ENCODE measurements around the gene NHLRC4.

The NHLRC4 gene

GRCh38 chr16:565419-566330, 1.1 kb upstream of the NHLRC4 start:
- DNase-seq (ENCODE audit: low read depth): no peak

- no peak for DNase-seq (ENCODE audit: low read depth)
These were observed 810 bp downstream of the NHLRC4 start for GRCh38 chr16:567373-568256.

GRCh38 chr16:568401-569258, 1.8 kb downstream of the NHLRC4 start:
- no peak for DNase-seq (ENCODE audit: low read depth)

GRCh38 chr16:569445-570254, 2.8 kb downstream of the NHLRC4 start, which contains the start of gene PIGQ:
Gene PIGQ (plus strand): TSS chr16:569968. CDS start chr16:574075, 4,107 bp downstream.
- no peak for DNase-seq (ENCODE audit: low read depth)

GRCh38 chr16:572865-573650, 6.3 kb downstream of the NHLRC4 start:
- DNase-seq (ENCODE audit: low read depth): no peak

GRCh38 chr16:574021-574760, 7.4 kb downstream of the NHLRC4 start:
- DNase-seq (ENCODE audit: low read depth): no peak

GRCh38 chr16:575354-576196, 8.8 kb downstream of the NHLRC4 start:
- no peak for DNase-seq (ENCODE audit: low read depth)

- no peak for DNase-seq (ENCODE audit: low read depth)
These were observed 9.5 kb downstream of the NHLRC4 start for GRCh38 chr16:576197-576822.

- no peak for DNase-seq (ENCODE audit: low read depth)
These were observed 10.0 kb downstream of the NHLRC4 start for GRCh38 chr16:576823-577201.

- no peak for DNase-seq (ENCODE audit: low read depth)
These were observed 11.0 kb downstream of the NHLRC4 start for GRCh38 chr16:577796-578195.

- no peak for DNase-seq (ENCODE audit: low read depth)
These were observed 11.5 kb downstream of the NHLRC4 start for GRCh38 chr16:578232-578869.

GRCh38 chr16:578870-579405, 12.1 kb downstream of the NHLRC4 start:
- no peak for DNase-seq (ENCODE audit: low read depth)

GRCh38 chr16:580141-580945, 13.5 kb downstream of the NHLRC4 start:
- DNase-seq (ENCODE audit: low read depth): no peak

- DNase-seq (ENCODE audit: low read depth): no peak
These were observed 14.2 kb downstream of the NHLRC4 start for GRCh38 chr16:580946-581498.

GRCh38 chr16:582218-582613, 15.4 kb downstream of the NHLRC4 start:
- DNase-seq (ENCODE audit: low read depth): no peak
